ENCODE measurements around the gene CSAD.

CSAD gene

DNA sequence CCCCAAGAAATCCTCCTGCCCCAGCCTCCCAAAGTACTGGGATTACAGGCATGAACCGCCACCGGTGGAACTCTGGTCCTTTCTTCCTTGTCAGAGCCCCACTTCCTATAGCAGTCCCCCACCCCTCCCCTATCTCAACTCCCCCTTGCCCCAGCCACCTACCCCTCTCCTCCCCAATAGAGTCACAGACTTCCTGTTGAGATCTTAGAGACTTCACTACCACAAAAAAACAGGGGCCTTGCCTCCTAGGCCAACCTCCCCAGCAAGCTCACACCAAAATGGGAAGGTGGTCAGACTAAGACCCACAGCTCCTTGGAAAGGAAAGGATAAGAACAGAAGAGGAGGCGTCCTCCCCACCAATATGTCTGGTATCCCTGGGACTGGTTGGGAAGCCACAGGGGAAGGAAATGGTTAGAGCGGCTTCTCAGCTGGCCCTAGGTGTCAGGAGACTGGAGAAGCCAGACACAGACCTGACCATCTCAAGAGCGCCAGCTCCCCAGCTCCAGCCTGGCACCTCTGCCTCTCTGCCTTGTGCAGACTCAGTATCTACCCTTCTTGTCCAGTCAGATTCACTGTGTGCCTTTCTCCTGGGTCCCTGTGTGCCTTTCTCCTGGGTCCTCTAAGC lies 17.9 kb upstream of the CSAD start:
- DNase-seq: no peak

DNA sequence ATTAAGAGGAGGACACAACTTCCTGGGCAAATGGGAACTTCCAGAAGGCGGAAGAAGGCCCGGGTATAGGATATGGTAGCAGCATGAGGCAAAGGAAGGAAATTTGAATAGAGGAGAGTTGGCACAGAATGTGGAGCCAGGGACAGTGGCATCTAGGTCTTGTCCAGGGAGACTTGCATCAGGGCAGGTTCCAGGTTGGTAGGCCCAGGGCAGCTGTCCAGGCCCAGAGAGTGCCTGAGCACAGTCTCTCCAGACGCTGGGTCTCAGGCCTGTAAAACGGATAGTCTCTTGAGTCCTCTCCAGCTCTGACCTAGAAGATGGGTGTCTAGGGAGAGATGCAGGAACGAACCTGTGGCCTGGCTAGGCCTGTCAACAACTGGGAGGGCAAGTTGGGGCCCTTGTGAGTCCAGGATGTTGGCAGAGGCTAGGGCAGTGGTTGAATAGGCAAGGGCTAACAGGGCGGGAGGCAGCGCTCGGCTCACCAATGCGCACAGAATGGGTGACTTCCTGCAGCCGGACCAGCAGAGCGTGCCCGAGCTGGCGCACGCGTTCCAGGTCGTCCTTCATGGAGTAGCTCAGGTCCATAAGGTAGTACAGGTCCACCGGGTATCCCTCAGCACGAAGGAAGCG lies 16.4 kb upstream of the CSAD start:
- no peak for DNase-seq

DNA sequence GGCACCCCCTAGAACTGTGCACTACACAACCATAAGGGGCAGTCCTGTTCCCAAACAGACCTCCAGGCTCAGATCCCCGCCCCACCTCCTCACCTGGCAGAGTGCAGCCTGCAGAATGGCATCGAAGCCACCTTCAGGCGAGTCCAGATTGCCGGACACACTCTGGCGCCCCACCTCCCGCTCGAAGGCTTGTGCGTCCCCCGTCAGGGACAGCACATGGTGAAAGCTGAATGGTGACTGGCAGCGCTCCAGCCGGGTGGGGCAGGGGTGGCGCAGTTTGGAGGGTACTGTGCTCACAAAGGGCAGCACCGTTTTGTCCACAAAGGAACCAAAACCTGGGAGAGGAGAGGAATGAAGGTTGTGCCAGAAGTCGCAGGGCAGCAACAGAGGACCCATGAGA lies 15.8 kb upstream of the CSAD start:
- no peak for DNase-seq

DNA sequence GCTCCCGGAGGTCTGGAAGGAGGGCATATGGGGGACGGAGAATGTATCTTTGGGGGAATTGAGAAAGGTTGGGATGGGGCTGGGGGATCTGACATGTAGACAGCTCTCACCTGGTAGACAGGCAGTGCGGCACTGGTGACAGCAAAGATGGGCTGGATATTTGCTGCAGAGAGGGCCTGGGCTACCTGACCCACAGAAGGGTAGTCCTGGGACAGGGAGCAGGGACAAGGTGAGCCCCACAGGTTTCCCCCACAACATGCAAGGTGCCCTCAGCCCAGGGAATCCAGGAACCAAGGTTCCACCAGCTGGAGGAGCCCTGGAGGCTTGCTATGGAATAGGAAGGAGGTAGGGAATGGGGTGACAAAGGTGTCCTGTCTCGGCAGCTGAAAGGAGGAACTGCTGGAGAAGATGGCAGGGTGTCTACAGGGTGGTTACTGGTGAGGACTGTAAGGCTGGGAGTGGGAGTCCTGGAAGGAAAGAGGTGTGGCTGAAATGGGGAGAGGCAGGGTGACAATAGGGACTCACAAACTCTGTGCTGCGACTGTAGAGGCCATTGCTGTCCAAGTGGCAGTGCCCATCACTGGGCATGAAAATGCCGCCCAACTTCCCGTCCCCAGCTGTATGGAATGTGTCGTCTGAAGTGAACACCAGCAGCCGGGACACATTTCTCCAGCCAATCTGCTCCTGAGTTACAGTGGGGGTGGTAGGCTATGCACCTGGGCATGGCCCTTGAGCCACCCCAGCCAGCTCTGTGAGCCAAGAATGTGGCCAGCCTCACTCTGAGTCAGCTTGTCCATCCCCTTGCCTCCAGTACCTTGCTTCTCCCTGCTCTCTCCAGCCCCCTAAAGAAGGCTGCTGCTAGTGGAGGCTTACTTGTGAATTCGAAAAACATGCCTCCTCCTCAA lies 15.0 kb upstream of the CSAD start:
- no peak for DNase-seq

DNA sequence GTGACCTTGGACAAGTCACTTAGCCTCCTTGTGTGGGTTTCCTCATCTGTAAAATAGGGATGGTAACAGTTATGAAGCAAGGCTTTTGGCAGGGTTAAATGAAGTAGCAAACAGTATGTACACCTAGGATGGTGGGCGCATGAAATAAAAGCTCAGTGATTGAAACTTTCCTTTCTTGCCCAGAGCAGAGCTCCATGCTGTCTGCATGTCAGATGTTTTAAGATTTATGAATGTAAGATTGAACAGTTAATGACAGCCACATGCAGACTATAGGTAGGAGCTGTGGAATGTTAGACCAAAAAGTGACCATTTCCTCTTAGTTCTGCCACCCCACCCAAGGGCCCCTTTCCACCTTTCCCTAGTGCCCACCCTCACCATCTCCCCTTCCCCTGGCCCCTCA lies 14.2 kb upstream of the CSAD start:
- DNase-seq: no peak

DNA sequence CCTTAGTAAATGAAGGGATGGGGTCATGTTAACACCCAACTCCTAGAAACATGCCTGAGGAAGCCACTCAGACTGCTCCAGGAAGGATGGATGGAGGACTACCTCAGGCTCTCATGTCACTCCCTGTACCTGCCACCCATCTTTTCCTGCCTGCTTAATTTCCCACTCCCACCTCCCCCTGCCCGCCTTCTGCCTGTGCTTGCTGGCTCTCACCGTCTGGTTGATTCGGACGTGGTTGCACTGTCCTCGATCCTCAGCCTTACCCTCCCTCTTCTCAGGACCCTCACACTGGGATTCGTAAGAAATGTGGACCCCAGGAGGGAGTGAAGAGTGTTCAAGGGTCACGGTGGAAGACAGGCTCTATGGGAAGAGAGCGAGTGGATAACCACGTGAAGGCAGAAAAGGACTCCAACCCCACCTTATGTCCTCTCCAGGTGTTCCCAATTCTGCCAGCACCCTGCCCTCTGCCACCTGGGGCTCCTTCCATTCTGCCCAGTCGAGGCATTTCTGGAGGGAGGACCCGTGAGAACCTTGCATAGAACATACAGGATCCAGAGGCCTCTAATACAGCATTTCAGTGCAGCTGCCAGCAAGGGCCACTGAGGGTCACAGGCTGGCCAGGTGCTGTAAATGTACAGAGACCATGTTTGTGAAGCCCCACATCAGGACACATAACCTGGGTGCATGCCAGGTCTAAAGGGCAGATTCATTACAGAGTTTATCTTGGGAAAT lies 13.4 kb upstream of the CSAD start:
- no peak for DNase-seq

DNA sequence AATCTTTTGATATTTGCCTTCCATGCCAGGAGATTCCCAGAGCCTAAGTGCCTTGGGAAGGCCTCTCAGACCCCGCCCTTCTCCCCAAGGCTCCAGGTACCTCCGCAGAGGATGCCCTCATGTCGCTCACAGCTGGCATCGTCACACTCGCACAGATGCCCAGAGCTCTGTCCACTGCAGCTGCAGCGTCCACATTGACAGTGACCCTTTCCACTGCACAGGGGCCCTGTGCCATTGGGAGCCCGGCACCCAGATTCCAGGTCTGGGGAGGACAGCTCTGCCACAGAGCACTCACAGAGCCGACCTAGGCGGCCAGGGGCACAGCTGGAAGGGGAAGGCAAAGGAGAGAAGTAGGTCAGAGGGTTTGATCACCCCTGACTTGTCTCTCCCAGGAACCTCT lies 12.3 kb upstream of the CSAD start:
- DNase-seq: no peak

DNA sequence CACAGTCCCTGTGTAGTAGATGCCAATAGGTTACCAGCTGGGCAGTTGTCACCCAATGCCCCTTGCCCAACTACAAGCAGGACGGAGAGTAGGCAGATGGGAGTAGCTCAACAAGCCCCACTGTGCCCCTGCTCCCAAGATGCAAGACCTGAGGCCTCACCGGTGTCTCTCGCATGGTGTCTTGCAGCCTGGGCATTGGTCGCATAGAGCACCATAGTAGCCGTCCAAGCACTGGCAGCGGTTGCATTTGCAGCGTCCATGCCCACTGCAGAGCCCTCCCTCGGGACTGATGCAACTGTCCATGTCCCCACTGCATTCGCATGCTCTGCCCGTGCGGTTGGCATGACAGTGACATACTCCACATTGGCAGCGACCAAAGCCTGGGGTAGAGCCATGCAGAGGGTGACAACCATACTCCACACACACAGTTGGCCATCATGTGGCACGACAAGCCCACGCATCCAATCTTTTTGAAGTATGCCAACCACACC lies 11.9 kb upstream of the CSAD start:
- DNase-seq: no peak

DNA sequence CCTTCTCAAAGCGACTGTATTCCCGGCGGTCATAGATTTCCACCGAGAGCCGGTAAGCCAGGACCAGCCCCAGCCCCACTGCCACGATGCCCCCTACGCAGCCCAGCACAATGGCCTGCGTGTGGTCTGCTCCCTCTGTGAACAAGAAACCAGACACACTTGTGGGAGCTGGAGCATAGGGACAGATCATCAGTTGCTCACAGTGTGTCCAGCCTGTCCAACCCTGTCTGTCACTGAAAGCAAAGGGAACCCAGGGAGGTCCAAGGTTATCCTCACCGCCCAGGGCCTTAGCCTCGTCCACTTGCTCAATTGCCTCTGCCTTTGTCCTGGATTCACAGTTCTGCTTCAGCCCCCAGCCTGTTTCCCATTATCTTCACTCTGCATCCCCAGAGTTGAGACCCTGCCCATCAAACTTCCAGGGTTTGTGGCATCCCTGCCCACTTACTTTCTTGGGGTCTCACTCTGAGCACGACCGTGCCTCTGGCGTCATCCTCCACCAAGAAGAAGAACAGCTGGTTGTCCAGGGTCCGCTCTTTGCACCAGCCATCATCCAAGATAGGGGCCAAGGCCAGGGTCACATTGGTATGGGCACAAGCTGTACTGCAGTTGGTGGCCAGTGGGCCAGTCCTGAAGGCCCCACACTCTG lies 11.3 kb upstream of the CSAD start:
- no peak for DNase-seq

DNA sequence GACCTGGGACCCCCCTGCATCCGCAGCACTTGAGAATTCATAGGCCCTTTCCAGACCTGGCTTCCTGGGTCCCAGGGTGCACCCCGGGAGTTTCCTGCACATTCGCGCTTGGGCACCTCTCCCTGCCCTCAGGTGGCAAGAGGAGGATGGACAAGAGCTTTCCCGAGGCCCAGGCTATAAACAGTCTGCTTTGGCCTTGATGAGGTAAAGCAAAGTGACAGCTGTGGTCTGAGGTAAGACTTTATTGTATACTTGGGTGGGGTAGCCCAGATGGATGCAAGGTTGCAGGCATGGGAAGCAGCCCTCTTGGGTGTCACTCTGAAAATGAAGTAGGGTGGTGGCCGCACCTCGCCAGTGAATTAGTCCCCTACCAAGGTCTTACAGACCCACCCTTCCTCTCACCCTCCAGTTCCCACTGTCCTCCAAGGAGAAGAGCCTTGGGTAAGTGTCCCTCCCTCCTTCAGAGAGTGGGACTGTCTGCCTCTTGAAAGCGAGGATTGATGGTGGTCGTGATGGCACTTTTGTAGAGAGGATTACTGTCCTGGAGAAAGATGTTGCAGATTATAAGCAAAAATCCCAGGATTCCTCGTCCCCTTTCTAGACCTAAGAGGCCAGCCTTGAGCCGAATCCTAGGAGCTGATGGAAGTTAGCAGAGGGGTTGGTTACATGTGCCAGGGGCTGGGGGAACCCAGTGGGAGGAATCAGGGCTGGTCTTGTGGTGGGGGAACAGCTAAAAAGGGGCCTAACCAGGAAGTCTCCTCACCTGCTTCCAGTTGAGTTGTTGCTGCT lies 10.6 kb upstream of the CSAD start:
- DNase-seq: no peak

DNA sequence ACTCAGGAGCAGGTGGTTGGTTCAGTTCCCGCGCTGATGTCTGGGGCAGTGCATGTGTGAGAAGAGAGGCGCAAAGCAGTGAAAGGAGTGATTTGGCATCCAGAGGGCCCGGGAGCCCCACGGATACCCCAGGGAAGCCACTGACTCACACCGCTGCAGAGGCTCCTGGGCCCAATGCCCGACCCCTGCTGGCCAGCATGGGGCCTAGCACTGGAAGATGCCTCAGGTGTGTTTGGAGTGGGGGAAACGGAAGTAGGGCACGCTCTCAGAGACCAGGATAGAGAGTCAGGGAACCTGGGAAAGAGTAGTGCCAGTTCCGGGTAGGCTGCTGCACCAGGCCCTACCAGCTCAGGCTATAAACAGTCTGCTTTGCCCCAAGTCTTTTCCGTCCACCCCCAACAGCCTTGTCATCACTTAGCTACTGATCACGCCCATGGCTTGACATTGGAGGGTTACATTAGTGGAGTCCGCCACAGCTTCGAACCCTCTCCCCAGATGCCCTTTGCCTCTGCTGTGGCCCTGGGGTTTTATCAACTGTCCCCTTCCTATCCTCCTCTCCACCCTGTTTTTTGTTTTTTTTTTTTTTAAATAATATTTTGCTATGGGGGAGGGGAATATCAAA lies 9.5 kb upstream of the CSAD start:
- DNase-seq: peak; percentile 52

DNA sequence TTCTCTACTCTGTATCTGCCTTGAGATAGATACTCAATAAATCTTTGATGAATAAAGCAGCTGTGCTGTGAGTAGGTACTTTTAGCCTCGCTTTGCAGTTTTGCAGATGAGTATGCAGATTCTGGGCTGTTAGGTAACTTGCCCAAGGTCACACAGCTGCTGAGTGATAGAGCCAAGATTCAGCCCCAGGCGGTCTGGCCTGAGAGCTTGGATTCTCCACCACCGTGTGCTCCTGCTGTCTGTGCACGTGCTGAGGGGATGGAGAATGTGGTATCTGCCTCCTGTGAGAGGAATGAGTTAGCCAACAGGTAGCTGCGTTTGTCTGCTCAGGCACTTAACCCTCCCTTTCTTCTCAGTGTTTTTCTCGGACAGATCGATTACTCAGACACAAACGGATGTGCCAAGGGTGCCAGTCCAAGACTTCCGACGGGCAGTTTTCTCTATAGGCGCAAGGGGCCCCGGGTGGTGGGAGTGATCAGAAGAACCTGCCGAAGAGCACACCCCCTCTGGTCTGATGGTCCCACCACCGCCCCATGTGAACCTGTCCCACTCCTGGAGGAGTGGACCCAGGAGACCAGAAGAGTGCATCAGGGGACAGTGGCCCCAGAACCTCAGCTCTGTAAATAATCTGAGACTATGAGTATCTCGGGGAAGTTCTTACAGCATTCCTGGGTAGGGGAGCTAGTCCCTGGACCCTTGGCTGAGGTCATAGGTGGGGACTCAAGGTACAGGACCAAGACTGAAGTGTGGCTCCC lies 6.6 kb upstream of the CSAD start:
- no peak for DNase-seq

DNA sequence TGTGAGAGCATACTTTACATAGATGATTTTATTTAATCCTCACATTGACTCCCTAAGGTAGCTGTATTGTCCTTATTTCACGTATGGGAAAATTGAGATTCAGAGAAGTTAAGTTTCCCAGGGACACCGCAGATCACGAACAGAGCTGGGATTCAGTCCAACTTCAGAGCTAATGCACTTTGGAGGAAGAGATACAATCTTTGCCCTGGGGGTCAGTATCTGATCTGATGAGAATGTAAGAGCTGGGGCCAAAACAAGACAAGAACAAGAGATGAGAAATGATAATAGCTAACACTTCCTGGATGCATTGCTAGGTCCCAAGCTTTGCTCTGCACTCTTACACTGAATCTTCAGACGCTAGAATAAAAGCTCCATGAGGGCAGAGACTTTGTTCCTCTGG lies 6.0 kb upstream of the CSAD start:
- no peak for DNase-seq

DNA sequence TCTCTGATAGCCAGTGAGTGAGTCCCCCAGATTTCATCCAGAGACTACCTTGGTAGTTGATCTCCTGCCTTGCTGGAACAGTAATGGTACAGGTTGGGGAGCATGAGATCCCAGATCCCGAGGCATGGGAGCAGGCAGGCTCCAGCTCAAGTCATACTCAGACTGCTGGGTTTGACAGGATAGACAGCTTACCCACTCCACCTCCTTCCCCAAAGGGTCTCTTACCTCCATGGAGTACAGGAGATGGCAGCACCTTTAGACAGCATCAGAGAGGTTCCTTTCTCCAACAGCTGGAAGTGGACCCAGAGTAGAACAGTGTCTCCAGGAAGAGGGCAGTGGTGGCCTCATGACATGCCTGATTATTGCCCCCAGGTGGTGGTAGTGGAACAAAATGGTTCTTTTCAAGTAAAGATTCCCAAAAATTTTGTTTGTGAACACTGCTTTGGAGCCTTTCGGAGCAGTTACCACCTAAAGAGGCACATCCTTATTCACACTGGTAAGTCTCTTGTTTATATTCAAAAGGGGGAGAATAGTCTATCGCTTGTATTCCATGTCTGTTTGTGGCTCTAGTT lies 4.9 kb upstream of the CSAD start:
- no peak for DNase-seq

DNA sequence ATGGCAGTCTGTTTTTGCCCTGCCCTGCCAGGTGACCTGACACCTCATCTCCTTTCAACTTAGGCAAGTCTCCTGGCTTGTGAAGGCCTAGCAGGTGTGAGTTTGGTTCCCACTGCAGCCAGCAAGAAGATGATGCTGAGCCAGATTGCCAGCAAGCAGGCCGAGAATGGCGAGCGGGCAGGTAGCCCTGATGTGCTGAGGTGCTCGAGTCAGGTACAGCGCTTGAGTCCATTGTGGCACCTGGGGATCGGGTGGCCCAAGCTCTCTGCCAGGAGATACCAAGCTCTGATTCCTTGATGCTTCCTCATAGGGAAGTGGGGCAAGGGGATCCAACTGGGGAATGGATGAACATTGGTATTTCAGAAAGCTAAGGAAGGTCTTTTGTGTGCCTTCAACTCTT lies 4.1 kb upstream of the CSAD start:
- no peak for DNase-seq

DNA sequence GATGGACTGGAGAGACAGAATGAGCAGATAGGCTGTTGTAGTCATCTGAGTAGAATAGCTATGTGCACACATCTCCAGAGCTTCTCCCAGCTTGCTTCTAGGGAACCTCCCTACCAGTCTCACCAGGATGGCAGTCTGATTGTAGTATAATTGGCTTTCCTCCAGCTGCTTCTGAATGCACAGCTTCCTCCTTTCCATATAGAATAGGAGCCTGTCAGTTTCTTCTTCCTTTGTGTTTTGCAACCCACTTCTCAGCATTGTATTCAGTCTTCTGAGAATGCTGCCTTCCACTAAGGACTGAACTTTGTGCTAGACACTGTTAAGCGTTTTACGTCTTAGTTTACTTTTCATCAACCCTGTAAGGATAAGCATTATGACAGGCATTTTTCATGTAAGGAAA lies 2.2 kb upstream of the CSAD start:
- no peak for DNase-seq

DNA sequence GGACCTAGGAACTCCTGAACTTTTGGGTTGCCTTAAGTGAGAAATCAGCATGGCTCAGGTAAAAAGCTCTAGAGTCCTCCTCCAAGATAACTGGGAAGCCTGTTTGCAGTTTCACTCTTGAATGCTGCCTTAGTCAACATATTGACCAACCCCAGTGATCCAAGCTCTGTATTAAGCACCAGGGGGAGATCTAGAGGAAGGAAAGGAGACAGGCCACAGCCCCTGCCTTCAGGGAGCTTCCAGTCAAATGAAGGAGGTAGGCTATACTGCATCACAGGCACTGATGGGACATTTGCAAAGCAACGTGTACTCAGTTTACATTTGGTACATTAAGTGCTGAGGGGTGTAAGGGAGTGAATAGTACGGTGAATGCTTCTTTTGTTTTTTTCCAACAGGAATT lies 1.2 kb upstream of the CSAD start:
- DNase-seq: no peak

DNA sequence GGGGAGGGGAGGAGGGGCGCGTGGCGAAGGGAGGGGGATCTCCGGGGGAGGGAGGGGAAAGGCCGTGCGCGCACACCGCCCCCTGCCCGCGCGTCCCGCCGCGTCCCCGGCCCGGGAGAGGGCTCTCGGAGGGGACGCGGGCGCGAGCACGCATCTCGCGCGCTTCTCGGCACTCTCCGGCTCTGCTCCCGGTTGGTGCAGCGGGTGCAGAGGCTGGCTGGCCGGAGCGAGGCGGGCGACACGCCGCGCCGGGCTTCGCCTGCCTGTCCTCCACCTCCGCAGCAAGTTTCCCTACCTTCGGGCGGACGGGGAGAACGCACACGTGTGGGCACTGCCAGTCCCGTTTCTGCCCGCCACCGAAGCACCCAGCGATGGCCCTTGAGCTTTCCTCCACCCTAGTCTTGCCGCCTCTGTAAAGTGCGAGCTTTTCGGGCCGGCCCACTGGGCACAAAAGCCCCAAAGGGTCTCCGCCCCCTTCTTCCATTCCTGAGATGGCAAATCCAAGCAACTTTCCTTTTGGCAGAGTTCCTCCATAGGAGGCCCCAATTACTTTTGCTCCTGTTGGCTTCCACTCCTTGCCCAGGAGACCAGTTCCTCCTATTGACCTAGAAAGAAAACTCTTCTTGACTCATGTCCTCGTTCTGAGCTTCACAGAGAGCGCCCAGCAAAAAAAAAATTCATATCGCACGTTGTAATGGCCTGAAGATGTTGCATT lies 363 bp upstream of the CSAD start:
- peak; percentile 77 for DNase-seq

DNA sequence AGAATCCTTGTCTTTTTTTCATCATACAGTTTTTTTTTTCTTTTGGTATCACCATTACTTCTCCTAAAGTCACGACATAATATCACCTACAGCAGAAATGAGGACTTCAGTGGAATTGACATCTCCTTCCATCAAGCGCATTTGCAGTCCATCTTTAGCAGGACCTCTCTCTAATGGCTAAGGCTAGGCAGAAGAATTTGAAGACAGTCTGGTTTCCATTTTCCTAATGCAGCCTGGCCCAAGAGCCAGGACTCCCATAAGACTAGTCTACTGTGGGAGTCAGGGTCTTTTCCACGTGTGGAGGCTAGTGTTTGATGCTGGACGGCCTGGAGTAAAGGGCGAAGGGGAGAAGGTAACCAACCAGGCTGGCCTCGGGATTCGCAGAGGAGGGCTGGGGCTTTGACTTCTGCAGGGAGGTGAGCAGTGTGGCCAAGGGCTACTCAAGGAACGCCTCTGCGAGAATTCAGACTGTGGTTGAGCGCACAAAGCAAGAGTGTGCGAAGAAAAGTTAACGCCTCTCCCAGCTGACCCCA lies 972 bp downstream of the CSAD start:
- DNase-seq: no peak
